ENCODE data around the gene TLR5.
A peak's percentile ranks its signal among the peaks of the same experiment; 100 is the strongest.

- TF ChIP-seq CTCF (conservative IDR thresholded peaks at IDR 0.05 in 1 of 2, IDR thresholded peaks at IDR 0.05 in 1 of 2; ENCODE audit: low read depth in 1 of 2, low read length in 2 of 2) (no peak), EZH2 (IDR thresholded peaks at IDR 0.05; ENCODE audit: low read length, missing control alignments) (peak; percentile 28)
Measured at GRCh38 chr1:223087291-223088255, 55.5 kb downstream of the TLR5 start.
